Tibial nerve (tissue), 3 donors: Measurements from ENCODE around the gene TRAF3.

Source experiments
- POLR2A ChIP-seq, 2 donors: fragments of 450-650 bp; IDR thresholded peaks; one replicate each; pipeline ENCODE4 v1.6.1; 2017; ENCODE audit warnings: antibody characterized with exemption in 2 of 2, mild to moderate bottlenecking in 2 of 2, moderate library complexity in 2 of 2
- TF ChIP-seq, protein P1 (sequence below), 5 experiments: fragments of 200-600 bp in 3 of 5; fragments of 450-650 bp in 2 of 5; sonication (generic) in 3 of 5; IDR thresholded peaks; one replicate each; pipeline ENCODE4 v1.5.1; 2016 to 2019; ENCODE audit warnings: antibody characterized with exemption in 5 of 5, mild to moderate bottlenecking in 3 of 5, moderate library complexity in 2 of 5

DNA sequence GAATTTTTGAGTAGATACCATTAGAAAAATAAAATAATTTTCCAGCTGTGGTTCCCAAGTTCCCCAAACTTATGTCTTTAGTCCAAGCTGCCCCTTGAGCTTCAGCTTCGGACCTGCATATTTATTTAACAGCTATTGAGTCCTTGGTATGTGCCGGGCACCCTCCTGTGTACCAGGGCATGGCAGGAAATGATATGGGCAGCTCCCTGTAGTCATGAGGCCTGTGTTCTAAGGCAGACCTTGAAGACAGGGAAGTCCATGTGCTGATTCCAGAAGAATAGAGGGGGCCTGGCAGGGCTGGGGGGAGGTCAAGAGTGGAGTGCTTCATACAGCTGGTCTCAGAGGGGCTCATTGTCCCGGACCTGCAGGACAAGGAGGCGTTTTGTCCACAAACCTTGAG is 29.2 kb downstream of the TRAF3 start:
- TF ChIP-seq, protein P1, sequence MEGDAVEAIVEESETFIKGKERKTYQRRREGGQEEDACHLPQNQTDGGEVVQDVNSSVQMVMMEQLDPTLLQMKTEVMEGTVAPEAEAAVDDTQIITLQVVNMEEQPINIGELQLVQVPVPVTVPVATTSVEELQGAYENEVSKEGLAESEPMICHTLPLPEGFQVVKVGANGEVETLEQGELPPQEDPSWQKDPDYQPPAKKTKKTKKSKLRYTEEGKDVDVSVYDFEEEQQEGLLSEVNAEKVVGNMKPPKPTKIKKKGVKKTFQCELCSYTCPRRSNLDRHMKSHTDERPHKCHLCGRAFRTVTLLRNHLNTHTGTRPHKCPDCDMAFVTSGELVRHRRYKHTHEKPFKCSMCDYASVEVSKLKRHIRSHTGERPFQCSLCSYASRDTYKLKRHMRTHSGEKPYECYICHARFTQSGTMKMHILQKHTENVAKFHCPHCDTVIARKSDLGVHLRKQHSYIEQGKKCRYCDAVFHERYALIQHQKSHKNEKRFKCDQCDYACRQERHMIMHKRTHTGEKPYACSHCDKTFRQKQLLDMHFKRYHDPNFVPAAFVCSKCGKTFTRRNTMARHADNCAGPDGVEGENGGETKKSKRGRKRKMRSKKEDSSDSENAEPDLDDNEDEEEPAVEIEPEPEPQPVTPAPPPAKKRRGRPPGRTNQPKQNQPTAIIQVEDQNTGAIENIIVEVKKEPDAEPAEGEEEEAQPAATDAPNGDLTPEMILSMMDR (IDR thresholded peaks at IDR 0.05): no peak
- TF ChIP-seq POLR2A (IDR thresholded peaks at IDR 0.05): no peak
